H1 (cell line): ENCODE measurements around the gene LHFPL6. TPM values are rescaled to one million over a fixed set of nuclear protein-coding genes. Genes with fewer than 3 reads are reported as not detected.

ENCODE experiments used
- CTCF ChIA-PET: fragments of 300-600 bp; sonication (Branson Sonifier 250); formaldehyde crosslinking; loops from one replicate; lab custom pipeline; 2021; ENCODE audit not compliant: partially characterized antibody; lab: Charles Lee
- POLR2A ChIA-PET: fragments of 300-600 bp; sonication (Branson Sonifier 250); formaldehyde crosslinking; loops from one replicate; lab custom pipeline; 2021; ENCODE audit warnings: inconsistent platforms; ENCODE audit not compliant: partially characterized antibody; lab: Charles Lee
- DNase-seq, 2 experiments: peaks; one replicate each; pipeline versions ENCODE4 v3.0.0 to v3.0.0-alpha.2; 2010 to 2022; ENCODE audit warnings: low spot score in 2 of 2, low read depth in 1 of 2, mixed read lengths in 1 of 2
- FAIRE-seq: peaks from 2 replicates; lab custom pipeline; 2011; peaks lifted over from hg19 to GRCh38; lab: Jason Lieb, UNC
- H2AFZ ChIP-seq: 2 replicates; pipeline ENCODE4 v1.8.1; 2012; ENCODE audit warnings: low read length, inconsistent platforms
- H2AK5ac ChIP-seq: 2 replicates; pipeline ENCODE4 v1.6.1; 2013; ENCODE audit warnings: low read depth, low read length
- H2BK120ac ChIP-seq: replicated peaks from 2 replicates; pipeline ENCODE3; 2013; ENCODE audit warnings: low read depth, low read length, inconsistent platforms
- H2BK12ac ChIP-seq: 2 replicates; pipeline ENCODE4 v1.6.1; 2013; ENCODE audit warnings: low read depth, low read length
- H2BK15ac ChIP-seq: 2 replicates; pipeline ENCODE4 v1.6.1; 2013; ENCODE audit warnings: low read length
- H2BK20ac ChIP-seq: 2 replicates; pipeline ENCODE4 v1.6.1; 2013; ENCODE audit warnings: low read length
- H2BK5ac ChIP-seq: 2 replicates; pipeline ENCODE4 v1.6.1; 2013; ENCODE audit warnings: low read depth, low read length
- H3K14ac ChIP-seq: 2 replicates; pipeline ENCODE4 v1.6.1; 2013; ENCODE audit warnings: inconsistent platforms; ENCODE audit not compliant: insufficient read length
- H3K18ac ChIP-seq: 2 replicates; pipeline ENCODE4 v1.6.1; 2013; ENCODE audit warnings: low read length; ENCODE audit errors: extremely low read depth
- H3K23ac ChIP-seq: 2 replicates; pipeline ENCODE4 v1.6.1; 2013; ENCODE audit warnings: inconsistent platforms; ENCODE audit not compliant: insufficient read length
- H3K23me2 ChIP-seq: 2 replicates; pipeline ENCODE4 v1.6.1; 2013; ENCODE audit warnings: low read depth, low read length
- H3K27ac ChIP-seq: 2 replicates; pipeline ENCODE4 v1.6.1; 2011; ENCODE audit warnings: low read depth, low read length, inconsistent platforms
- H3K27me3 ChIP-seq, 4 experiments: replicated peaks in 1 of 4; 1 replicate in 1 of 4; 2 replicates in 3 of 4; pipeline versions ENCODE4 v1.6.1 to v1.8.1; 2011 to 2013; ENCODE audit warnings: low read length in 3 of 4, mild to moderate bottlenecking in 3 of 4, inconsistent platforms in 2 of 4, mixed read lengths in 2 of 4, moderate library complexity in 1 of 4; ENCODE audit not compliant: control insufficient read depth in 3 of 4, insufficient read depth in 3 of 4; ENCODE audit errors: extremely low read depth in 1 of 4
- H3K36me3 ChIP-seq, 4 experiments: 2 replicates each; pipeline versions ENCODE4 v1.6.1 to v1.8.1; 2011 to 2013; ENCODE audit warnings: mild to moderate bottlenecking in 4 of 4, low read length in 3 of 4, moderate library complexity in 2 of 4, control low read depth in 1 of 4, inconsistent platforms in 1 of 4; ENCODE audit not compliant: insufficient read depth in 4 of 4, control insufficient read depth in 2 of 4
- H3K4ac ChIP-seq: replicated peaks from 2 replicates; pipeline ENCODE3; 2013; ENCODE audit warnings: low read length, low read depth, mixed read lengths, inconsistent platforms; ENCODE audit not compliant: insufficient read length
- H3K4me1 ChIP-seq, 4 experiments: replicated peaks in 1 of 4; 1 replicate in 1 of 4; 2 replicates in 3 of 4; pipeline versions ENCODE4 v1.6.1 to v1.8.1; 2011 to 2013; ENCODE audit warnings: low read length in 3 of 4, inconsistent platforms in 2 of 4, mixed read lengths in 1 of 4; ENCODE audit not compliant: insufficient read depth in 4 of 4, control insufficient read depth in 3 of 4
- H3K4me2 ChIP-seq, 2 experiments: 2 replicates each; pipeline versions ENCODE4 v1.6.1 to v1.8.1; 2011 to 2013; ENCODE audit warnings: low read depth in 2 of 2, low read length in 2 of 2, control low read depth in 1 of 2, inconsistent platforms in 1 of 2, mild to moderate bottlenecking in 1 of 2; ENCODE audit not compliant: insufficient read depth in 1 of 2
- H3K4me3 ChIP-seq, 4 experiments: fragments of 200-600, 300-600 bp in 1 of 4; sonication (generic), shearing (Covaris generic), sonication (Bioruptor Twin) in 1 of 4; 2 replicates each; pipeline versions ENCODE4 v1.5.1 to v1.8.1; 2011 to 2016; ENCODE audit warnings: low read length in 4 of 4, low read depth in 3 of 4, control low read depth in 2 of 4, inconsistent platforms in 2 of 4, mild to moderate bottlenecking in 2 of 4, mixed read lengths in 1 of 4, moderate library complexity in 1 of 4; ENCODE audit not compliant: insufficient read depth in 2 of 4; ENCODE audit errors: extremely low read depth in 1 of 4
- H3K56ac ChIP-seq: replicated peaks from 2 replicates; pipeline ENCODE3; 2013; ENCODE audit warnings: low read depth, mild to moderate bottlenecking, mixed read lengths, low read length, inconsistent platforms; ENCODE audit not compliant: insufficient read length
- H3K79me1 ChIP-seq: 2 replicates; pipeline ENCODE4 v1.6.1; 2013; ENCODE audit warnings: low read depth, low read length, control low read depth
- H3K79me2 ChIP-seq, 2 experiments: 2 replicates each; pipeline versions ENCODE4 v1.6.1 to v1.8.1; 2012 to 2013; ENCODE audit warnings: low read length in 2 of 2, mild to moderate bottlenecking in 2 of 2, inconsistent platforms in 1 of 2; ENCODE audit not compliant: insufficient read depth in 2 of 2, control insufficient read depth in 1 of 2
- H3K9ac ChIP-seq, 4 experiments: replicated peaks in 1 of 4; 1 replicate in 1 of 4; 2 replicates in 3 of 4; pipeline versions ENCODE4 v1.6.1 to v1.8.1; 2011 to 2013; ENCODE audit warnings: low read depth in 3 of 4, low read length in 3 of 4, control low read depth in 2 of 4, mild to moderate bottlenecking in 2 of 4, moderate library complexity in 2 of 4, inconsistent platforms in 1 of 4; ENCODE audit errors: extremely low read depth in 1 of 4
- H3K9me3 ChIP-seq, 2 experiments: 2 replicates each; pipeline versions ENCODE4 v1.6.1 to v1.8.1; 2012 to 2013; ENCODE audit warnings: mild to moderate bottlenecking in 2 of 2, moderate library complexity in 2 of 2, control low read depth in 1 of 2, inconsistent platforms in 1 of 2, low read depth in 1 of 2, low read length in 1 of 2, mixed read lengths in 1 of 2; ENCODE audit not compliant: insufficient read depth in 2 of 2
- H4K20me1 ChIP-seq, 2 experiments: replicated peaks in 1 of 2; 2 replicates each; pipeline versions ENCODE3 to v1.8.1; 2011 to 2013; ENCODE audit warnings: inconsistent platforms in 2 of 2, low read length in 2 of 2, mild to moderate bottlenecking in 1 of 2; ENCODE audit not compliant: insufficient read depth in 2 of 2, control insufficient read depth in 1 of 2
- H4K5ac ChIP-seq: 2 replicates; pipeline ENCODE4 v1.6.1; 2013; ENCODE audit warnings: low read length, low read depth, mixed read lengths, inconsistent platforms; ENCODE audit not compliant: insufficient read length
- H4K8ac ChIP-seq: 2 replicates; pipeline ENCODE4 v1.8.0; 2013; ENCODE audit warnings: mild to moderate bottlenecking, moderate library complexity, low read length, inconsistent platforms; ENCODE audit not compliant: insufficient read depth; ENCODE audit errors: extremely low read depth
- H4K91ac ChIP-seq: replicated peaks from 2 replicates; pipeline ENCODE3; 2013; ENCODE audit warnings: low read length, mixed read lengths, inconsistent platforms; ENCODE audit not compliant: insufficient read length
- SAP30 ChIP-seq: fragments of 300-600 bp; sonication (generic); IDR thresholded peaks from 2 replicates; pipeline ENCODE4 v1.7.1; 2012; ENCODE audit warnings: low read length, moderate library complexity, mild to moderate bottlenecking, inconsistent platforms; ENCODE audit not compliant: insufficient read depth, insufficient replicate concordance
- WGBS, 2 experiments: shearing (Covaris generic) in 1 of 2; methylation state at CpG; one replicate each; pipeline versions ENCODE4 v1.1.6 to v1.1.7; 2013 to 2015; ENCODE audit warnings: low lambda C conversion rate in 2 of 2, mixed read lengths in 2 of 2, inconsistent platforms in 1 of 2, low coverage in 1 of 2, missing lambda C conversion rate in 1 of 2; ENCODE audit not compliant: insufficient replicate concordance in 2 of 2, insufficient coverage in 1 of 2, insufficient read length in 1 of 2; ENCODE audit errors: extremely low coverage in 1 of 2, missing lambda C conversion rate in 1 of 2; 5-methylcytosine and 5-hydroxymethylcytosine counted together
- polyA plus RNA-seq, 7 experiments: library from polyadenylated mRNA; depleted of rRNA in 3 of 7; stranded (reverse) in 5 of 7; unstranded in 2 of 7; fragments of >200 nt in 5 of 7; fragments of 200-250 nt in 2 of 7; gene quantifications; 1 replicate in 5 of 7; 2 replicates in 1 of 7; 4 replicates in 1 of 7; pipeline versions ENCODE4 v1.2.1 to v1.2.3, GENCODE V29; 2011 to 2013; ENCODE audit warnings: missing spikeins in 2 of 7, mixed read lengths in 2 of 7
- total RNA-seq: library from RNA; stranded (reverse); fragmentation: NEBNext Ultra II Directional; extraction: Animal tissue kit (Norgen Biotek cat#: 25700); gene quantifications from 2 replicates; pipeline ENCODE4 v1.2.1, GENCODE V29; 2021

LHFPL6 gene
- total and polyA plus RNA-seq, 2 of the 8 experiments (the other 6 are each of a cell fraction or from before 2014, with no cell fraction given), result 7.6 to 17.0 TPM

DNA sequence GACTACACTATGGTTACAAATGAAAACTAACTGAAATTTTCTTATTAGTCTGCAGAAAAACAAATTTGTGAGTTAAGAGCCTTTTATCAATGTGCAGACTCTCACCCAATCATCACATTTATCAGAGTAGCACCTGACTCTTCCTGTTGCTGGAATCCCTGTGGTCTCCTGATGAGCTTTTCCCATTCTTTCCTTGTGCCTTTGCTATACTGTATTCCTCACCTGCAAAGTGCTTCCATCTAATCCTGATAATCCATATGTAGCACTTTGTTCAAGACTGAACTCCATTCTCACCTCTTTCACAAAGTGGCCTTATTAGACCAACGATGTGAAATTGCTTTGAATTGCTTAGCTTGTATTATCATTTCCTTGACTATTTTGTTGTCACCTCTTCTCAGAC is 225.3 kb downstream of the LHFPL6 start:
- Histone ChIP-seq H2BK5ac (no peak overlapping the region), H3K36me3 (no peaks in the 10 kb centered on the region), H3K56ac (no peak overlapping the region), H4K8ac (no peak overlapping the region), H3K4ac (no peak overlapping the region), H3K27ac (no peak overlapping the region), H3K79me1 (no peaks in the 10 kb centered on the region), H2BK15ac (no peak overlapping the region), H3K23ac (no peak overlapping the region), H3K27me3 (peaks cover 12 to 28% (median 19%) of the 10 kb centered on the region in 4 experiments), H2BK12ac (no peak overlapping the region), H3K4me3 (no peak overlapping the region), H2BK120ac (no peak overlapping the region), H4K5ac (no peak overlapping the region), H3K14ac (no peak overlapping the region), H3K9ac (no peak overlapping the region), H2AFZ (no peak overlapping the region), H3K4me1 (no peaks in the 10 kb centered on the region), H4K91ac (no peak overlapping the region), H3K79me2 (no peaks in the 10 kb centered on the region), H4K20me1 (peaks cover 0 to 2% of the 10 kb centered on the region in 2 experiments), H3K23me2 (no peaks in the 10 kb centered on the region), H3K4me2 (no peak overlapping the region), H2BK20ac (no peak overlapping the region), H2AK5ac (no peak overlapping the region), H3K18ac (no peak overlapping the region), H3K9me3 (peaks cover 0 to 10% of the 10 kb centered on the region in 2 experiments; a peak in 2 of 4 replicates)
- DNase-seq (no peak), FAIRE-seq (no peak)
- CTCF ChIA-PET, result interaction anchor here (1.6 kb wide), 1 partner anchor 12 kb away, joined by 3 read pairs; no protein-coding TSS in a partner anchor
- TF ChIP-seq SAP30, result no peak
- WGBS, 2 experiments, result 86% methylated on average over 1 of the region's 1 CpG; no CpG with 5 or more reads in 1 of the 2 experiments
- POLR2A ChIA-PET, result no interaction called here
